GM21447 (cell line): ENCODE data around the gene ZNF547.

ENCODE experiments used
- ATAC-seq: cut with Tn5 transposase; IDR thresholded peaks from one replicate; pipeline ENCODE4 v1.9.1; 2021; ENCODE audit not compliant: unreplicated experiment

ZNF547 gene

GRCh38 chr19:57362997-57363687 is at the start of gene ZNF547, which contains the start of gene TRAPPC2B:
Gene ZNF547, plus strand, starts transcription at chr19:57363551. Its CDS starts 5,005 bp downstream, at chr19:57368556.
Gene TRAPPC2B, plus strand, starts transcription at chr19:57363551. Its CDS starts 1,283 bp downstream, at chr19:57364834.
- ATAC-seq: peak; percentile 93

DNA sequence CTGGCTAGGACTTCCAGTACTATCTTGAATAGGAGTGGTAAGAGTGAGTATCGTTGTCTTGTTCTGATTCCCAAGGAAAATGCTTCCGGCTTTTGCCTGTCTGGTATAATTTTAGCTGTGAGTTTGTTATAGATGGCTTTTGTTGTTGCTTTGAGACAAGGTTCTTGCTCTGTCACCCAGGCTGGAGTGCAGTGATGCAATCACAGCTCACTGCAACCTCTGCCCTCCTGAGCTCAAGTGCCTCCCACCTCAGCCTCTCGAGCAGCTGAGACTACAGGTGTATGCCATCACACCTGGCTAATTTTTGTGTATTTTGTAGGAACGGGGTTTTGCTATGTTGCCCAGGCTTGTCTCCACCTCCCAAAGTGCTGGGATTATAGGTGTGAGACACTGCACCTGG is 49.2 kb upstream of the ZNF547 start:
- ATAC-seq: no peak

DNA sequence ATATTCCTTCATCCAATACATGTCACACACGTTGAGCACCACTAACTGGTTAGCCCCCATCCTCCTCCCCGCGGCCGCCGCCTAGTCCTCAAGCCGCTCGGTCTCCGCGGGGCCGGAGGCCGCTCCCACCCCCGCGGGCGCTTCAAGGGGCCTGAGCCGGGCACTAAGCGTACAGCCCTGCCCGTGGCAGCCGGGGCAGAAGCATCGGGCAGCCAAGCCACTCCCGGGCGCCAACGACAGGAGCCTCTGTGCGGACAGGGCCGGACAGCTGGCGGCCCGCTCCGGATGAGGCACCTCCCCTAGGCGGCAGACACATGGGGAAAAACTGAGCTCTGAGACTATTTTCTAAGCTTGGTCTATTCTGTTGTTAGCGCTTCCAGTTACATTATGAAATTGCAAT is 45.8 kb upstream of the ZNF547 start:
- ATAC-seq: no peak

- no peak for ATAC-seq
Measured at GRCh38 chr19:57319869-57320179, 43.5 kb upstream of the ZNF547 start.

- peak; percentile 98 for ATAC-seq
Measured at GRCh38 chr19:57320180-57321084, 42.9 kb upstream of the ZNF547 start, which contains the start of gene ZNF543. Gene ZNF543, plus strand, starts transcription at chr19:57320472. Its CDS starts 382 bp downstream, at chr19:57320854.

GRCh38 chr19:57321116-57321515 is 42.2 kb upstream of the ZNF547 start:
- ATAC-seq: no peak

- no peak for ATAC-seq
Measured at GRCh38 chr19:57321751-57322150, 41.6 kb upstream of the ZNF547 start.

DNA sequence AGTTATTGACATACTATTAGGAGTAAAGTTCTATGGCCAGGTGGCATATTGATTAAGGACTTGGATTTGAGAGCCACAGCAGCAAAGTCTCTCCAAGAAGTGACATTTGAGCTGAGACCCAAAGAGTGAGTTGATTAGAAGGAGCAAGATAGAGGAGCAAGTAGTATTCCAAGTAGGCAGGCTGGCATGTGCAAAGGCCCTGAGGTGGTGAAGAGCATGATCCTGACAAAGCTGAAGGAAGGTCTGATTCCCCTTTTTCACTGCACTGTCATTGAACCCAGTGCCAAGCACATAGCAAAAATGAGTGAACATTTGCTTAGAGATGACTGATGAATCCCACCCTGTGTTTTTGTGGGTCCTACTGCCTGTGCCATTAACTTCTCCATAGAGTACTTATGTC is 38.4 kb upstream of the ZNF547 start:
- ATAC-seq: no peak

- no peak for ATAC-seq
Measured at GRCh38 chr19:57327993-57328392, 35.4 kb upstream of the ZNF547 start.

DNA sequence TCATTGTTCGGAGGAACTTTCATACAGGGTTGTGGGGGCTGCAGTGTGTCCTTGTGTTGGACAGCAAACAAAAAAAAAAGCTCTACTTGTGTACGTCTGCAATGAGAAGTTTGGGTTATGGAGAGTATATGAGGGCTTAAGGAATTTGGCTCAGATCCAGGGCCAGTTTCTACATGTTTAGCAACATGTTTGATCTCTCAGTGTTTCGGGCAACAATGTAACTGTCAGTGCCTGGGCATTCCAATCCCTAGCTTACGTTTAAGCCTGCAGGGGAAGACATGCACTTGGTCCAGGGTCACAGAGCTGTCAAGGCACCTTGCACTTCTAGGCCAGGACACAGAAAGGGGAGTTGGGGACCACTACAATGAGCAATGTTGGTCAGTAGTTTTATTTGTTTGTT is 29.2 kb upstream of the ZNF547 start:
- ATAC-seq: no peak

DNA sequence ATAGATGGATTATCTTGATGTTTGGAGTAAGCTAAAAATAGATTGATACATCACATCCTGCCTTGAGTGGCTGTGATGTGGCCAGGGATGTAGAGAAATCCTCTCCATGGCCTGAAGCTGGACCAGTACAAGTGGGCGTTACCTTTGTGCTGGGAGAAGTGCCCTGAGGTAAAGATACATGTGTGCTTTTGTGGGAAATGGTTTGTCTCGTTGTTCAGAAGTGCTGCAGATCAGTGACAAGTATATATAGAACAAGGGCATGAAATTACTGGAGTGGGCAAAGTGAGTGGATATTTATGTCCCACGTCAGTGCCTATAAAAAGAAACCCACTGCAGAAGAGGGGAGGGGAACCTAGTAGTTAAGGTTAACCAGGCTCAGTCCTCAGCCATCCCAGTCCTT is 24.5 kb upstream of the ZNF547 start:
- no peak for ATAC-seq

DNA sequence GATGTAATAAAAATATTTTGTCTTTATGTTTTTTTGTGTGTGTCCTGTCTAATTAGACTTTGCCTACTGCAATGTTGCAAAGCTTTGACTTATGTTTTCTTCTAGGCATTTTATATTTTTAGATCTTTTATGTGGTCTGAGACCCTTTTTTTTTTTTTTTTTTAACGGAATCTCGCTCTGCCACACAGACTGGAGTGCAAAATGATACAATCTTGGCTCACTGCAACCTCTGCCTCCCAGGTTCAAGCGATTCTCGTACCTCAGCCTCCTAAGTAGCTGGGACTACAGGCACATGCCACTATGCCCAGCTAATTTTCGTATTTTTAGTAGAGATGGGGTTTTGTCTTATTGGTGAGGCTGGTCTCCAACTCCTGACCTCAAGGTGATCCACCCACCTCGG is 20.8 kb upstream of the ZNF547 start:
- ATAC-seq: no peak

GRCh38 chr19:57348136-57348535 is 15.2 kb upstream of the ZNF547 start:
- no peak for ATAC-seq

DNA sequence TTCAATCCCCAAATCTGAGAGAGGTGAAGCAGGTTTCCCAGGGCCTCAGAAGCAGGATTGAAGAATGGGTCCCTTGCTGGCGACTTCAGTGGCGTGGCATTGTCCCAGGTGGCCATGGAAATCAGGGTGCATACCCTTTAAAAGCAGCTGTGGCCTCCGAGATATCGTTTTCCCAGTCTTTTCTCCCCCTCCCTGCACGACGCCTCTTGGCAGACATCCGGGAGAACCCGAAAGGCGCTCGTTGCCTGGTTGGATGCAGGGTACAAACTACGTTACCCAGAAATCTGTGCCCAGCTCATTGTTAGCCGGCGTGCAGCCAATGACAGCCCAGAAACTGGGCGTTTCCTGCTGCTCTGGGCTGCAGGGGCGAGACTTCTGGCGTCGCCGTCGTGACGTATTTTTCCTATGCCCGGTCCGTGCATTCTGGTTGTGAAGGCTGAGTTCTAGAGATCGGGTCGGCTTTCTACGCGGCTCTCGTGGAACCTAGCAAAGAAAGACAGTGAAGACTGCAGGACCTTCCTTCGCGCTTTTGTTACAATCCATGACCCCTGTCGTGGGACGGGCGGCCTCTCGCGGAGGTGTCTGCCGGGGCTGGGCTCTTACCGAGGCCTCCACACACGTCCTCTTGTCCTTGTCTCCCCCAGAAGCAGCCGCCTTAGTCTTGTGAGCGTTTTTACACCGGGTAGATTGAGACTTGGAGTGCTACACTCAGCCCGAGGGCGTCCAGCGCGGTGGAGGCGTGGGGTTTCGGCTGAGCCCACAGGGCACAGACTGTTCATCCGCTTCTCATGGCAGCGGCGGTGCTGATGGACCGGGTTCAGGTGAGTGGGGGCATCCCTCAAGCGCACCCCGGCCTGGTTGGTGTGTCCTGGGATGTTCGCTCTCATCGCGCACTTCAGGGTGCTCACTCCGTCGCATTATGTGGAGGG is 12.2 kb upstream of the ZNF547 start, which contains the start of gene ZNF304:
TSS of gene ZNF304 (plus strand) at position 395 of the 929 bp plus-strand sequence. CDS start at position 789, 394 bp downstream.
- peak; percentile 91 for ATAC-seq

DNA sequence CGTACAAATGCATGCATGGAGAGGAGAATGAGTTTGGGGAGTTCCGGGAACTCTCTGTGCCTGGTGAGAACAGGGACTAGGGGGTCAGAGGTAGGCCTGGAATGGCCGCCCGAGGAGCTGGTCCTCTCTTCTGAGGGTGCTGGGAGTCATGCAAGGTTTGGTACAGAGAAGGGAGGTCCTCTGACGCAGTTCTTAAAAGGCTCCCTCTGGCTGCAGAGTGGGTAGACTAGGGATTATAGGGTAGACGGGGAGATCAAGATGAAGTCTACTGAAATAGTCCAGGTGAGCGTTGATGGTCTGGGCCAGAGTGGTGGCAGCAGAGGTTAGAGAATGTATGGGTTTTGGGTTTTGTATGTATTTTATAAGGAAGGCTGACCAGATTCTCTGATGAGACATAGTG is 11.5 kb upstream of the ZNF547 start:
- ATAC-seq: no peak

GRCh38 chr19:57355916-57356315 is 7.4 kb upstream of the ZNF547 start:
- ATAC-seq: no peak

- ATAC-seq: no peak
Measured at GRCh38 chr19:57357406-57357805, 5.9 kb upstream of the ZNF547 start.

DNA sequence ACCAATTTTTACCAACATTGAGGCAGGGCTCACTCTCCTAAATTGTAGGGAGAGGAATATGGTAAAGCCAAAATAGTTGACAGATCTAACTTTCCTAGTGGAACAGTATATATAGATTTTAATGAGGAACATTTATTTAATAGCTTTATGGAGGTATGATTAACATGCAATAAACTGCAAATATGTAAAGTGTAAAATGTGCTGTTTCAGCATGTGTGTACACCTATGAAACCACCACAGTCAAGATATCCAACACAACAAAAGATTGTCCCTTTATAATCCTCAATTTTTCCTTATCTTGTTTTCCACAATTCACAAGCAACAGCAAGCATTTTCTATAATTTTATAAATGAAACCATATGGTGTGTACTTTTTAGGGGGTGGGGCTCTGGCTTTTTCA is 4.1 kb upstream of the ZNF547 start:
- ATAC-seq: no peak

DNA sequence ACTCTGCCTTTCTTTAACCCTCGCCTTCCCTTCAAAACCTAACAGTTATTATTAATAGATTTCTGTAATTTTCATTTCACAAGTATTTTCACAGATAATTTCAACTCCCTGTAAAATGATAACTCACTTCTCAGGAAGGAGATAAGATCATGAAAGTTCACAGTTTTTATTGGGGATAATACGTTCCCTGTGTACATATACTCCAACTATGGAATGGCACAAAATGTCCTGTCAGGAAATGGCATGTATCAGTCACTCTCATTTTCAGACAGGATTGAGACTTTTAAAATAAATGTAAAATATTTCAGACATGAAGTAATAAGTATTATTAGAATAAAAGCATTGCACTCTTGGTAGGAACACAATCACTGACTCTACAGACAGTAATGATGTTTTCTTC is 932 bp upstream of the ZNF547 start:
- ATAC-seq: no peak

GRCh38 chr19:57363688-57364181 is 384 bp downstream of the ZNF547 start:
- no peak for ATAC-seq

DNA sequence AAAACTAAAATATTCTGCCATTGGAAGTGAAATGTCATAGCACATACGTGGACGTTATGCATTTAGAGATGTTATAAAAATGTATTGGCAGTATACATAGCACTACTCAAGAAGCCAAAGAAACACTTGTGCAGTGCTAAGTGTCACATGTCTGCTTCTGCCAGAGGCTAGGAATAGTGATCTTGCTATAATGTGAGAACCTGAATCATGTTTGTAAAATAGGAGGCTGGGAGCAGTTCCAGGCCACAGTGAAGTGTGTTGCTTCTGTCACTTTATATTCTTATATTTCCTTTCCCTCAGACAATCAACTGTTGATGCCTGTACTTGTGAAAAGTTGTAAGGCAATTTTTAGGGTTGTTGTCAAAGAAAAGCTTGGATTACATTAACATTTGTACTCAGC is 3.4 kb downstream of the ZNF547 start:
- ATAC-seq: no peak
